GM23338 (cell line): ENCODE results near the gene AHNAK2. TPM values are rescaled to one million over a fixed set of nuclear protein-coding genes. Genes with fewer than 3 reads are reported as not detected.
"Not testable (repeated sequence)": the region's sequence is repeated elsewhere in the genome, so short reads cannot be mapped to it uniquely, and the experiment has no call there.

Experiments
- ATAC-seq: fragments of 200-7000 bp; cut with Tn5 transposase; 3 replicates; pipeline ENCODE4 v1.9.1; 2020
- DNase-seq: peaks from one replicate; pipeline ENCODE4 v3.0.0-alpha.2; 2015; ENCODE audit warnings: low spot score
- H2AFZ ChIP-seq: fragments of 200-600 bp; sonication (generic); 2 replicates; pipeline ENCODE4 v1.8.0; 2016; ENCODE audit warnings: antibody characterized with exemption, mild to moderate bottlenecking, moderate library complexity
- H3F3A ChIP-seq: fragments of 200-600 bp; sonication (generic); replicated peaks from 2 replicates; pipeline ENCODE4 v1.8.0; 2017; ENCODE audit warnings: antibody characterized with exemption, mixed run types, low read depth
- H3K27ac ChIP-seq: fragments of 200-600 bp; sonication (generic); 2 replicates; pipeline ENCODE4 v1.6.1; 2016; ENCODE audit warnings: low read depth
- H3K27me3 ChIP-seq: fragments of 200-600 bp; sonication (generic); 2 replicates; pipeline ENCODE4 v1.8.0; 2016; ENCODE audit warnings: mild to moderate bottlenecking, mixed run types, moderate library complexity; ENCODE audit not compliant: insufficient read depth
- H3K36me3 ChIP-seq: fragments of 200-600 bp; sonication (generic); 2 replicates; pipeline ENCODE4 v1.8.0; 2016; ENCODE audit warnings: mild to moderate bottlenecking; ENCODE audit not compliant: insufficient read depth
- H3K4me1 ChIP-seq: fragments of 200-600 bp; sonication (generic); 2 replicates; pipeline ENCODE4 v1.8.0; 2016; ENCODE audit warnings: mild to moderate bottlenecking, moderate library complexity; ENCODE audit not compliant: insufficient read depth
- H3K4me2 ChIP-seq: fragments of 200-600 bp; sonication (generic); 2 replicates; pipeline ENCODE4 v1.7.1; 2017; ENCODE audit warnings: mixed run types
- H3K4me3 ChIP-seq: fragments of 200-600 bp; sonication (generic); 2 replicates; pipeline ENCODE4 v1.6.1; 2016; ENCODE audit warnings: mixed run types
- H3K79me2 ChIP-seq: fragments of 200-600 bp; sonication (generic); replicated peaks from 2 replicates; pipeline ENCODE4 v1.8.0; 2017; ENCODE audit warnings: mild to moderate bottlenecking; ENCODE audit not compliant: insufficient read depth
- H3K9me2 ChIP-seq: fragments of 200-600 bp; sonication (generic); 2 replicates; pipeline ENCODE4 v1.8.0; 2017; ENCODE audit not compliant: insufficient read depth
- H4K20me1 ChIP-seq: fragments of 200-600 bp; sonication (generic); replicated peaks from 2 replicates; pipeline ENCODE4 v1.8.0; 2017; ENCODE audit warnings: mild to moderate bottlenecking; ENCODE audit not compliant: insufficient read depth
- H3K27ac Mint-ChIP-seq: 2 replicates; pipeline ENCODE4 v1.8.0; 2020; ENCODE audit warnings: inconsistent platforms, mild to moderate bottlenecking, moderate library complexity, mixed read lengths
- H3K27me3 Mint-ChIP-seq: 3 replicates; pipeline ENCODE4 v1.8.0; 2022; ENCODE audit warnings: low read depth, mild to moderate bottlenecking, moderate library complexity, mixed read lengths, inconsistent platforms; ENCODE audit not compliant: insufficient read depth, poor library complexity
- H3K36me3 Mint-ChIP-seq: 3 replicates; pipeline ENCODE4 v1.8.0; 2021; ENCODE audit warnings: low read depth, mild to moderate bottlenecking, inconsistent platforms, moderate library complexity, mixed read lengths
- H3K4me1 Mint-ChIP-seq: 3 replicates; pipeline ENCODE4 v1.8.0; 2020; ENCODE audit warnings: mild to moderate bottlenecking, inconsistent platforms, mixed read lengths
- H3K4me3 Mint-ChIP-seq: 3 replicates; pipeline ENCODE4 v1.8.0; 2021; ENCODE audit warnings: moderate library complexity, mild to moderate bottlenecking, inconsistent platforms, mixed read lengths
- H3K9me3 Mint-ChIP-seq: 3 replicates; pipeline ENCODE4 v1.8.0; 2020; ENCODE audit warnings: moderate library complexity, mild to moderate bottlenecking, inconsistent platforms, mixed read lengths
- EZH2phosphoT487 ChIP-seq: fragments of 200-600 bp; sonication (generic); IDR thresholded peaks from one replicate; pipeline ENCODE4 v1.8.1; 2018; ENCODE audit warnings: antibody characterized with exemption; ENCODE audit not compliant: unreplicated experiment
- NANOG ChIP-seq: IDR thresholded peaks from 2 replicates; pipeline ENCODE4 v1.6.1; 2016; ENCODE audit warnings: antibody characterized with exemption, borderline replicate concordance
- STAT1 ChIP-seq: IDR thresholded peaks from one replicate; pipeline ENCODE4 v1.6.1; 2016; ENCODE audit warnings: antibody characterized with exemption; ENCODE audit not compliant: unreplicated experiment
- polyA plus RNA-seq: library from polyadenylated mRNA; unstranded; fragments of >200 nt; fragmentation: Nextera tagmentation; extraction: Ambion mirVana; gene quantifications from 2 replicates; pipeline ENCODE4 v1.2.1, GENCODE V29; 2016
- total RNA-seq: library from RNA; depleted of rRNA; stranded (reverse); fragments of >200 nt; shearing (Covaris generic); gene quantifications from 2 replicates; pipeline ENCODE4 v1.2.3, GENCODE V29; 2014

The AHNAK2 gene
- total and polyA plus RNA-seq, 2 experiments from 2014 or later: 1.1 to 2.6 TPM

GRCh38 chr14:104905579-104905933 lies 72.6 kb downstream of the AHNAK2 start:
- H3F3A ChIP-seq, ATAC-seq, H2AFZ ChIP-seq, H3K4me2 ChIP-seq, H3K36me3 Mint-ChIP-seq, H3K4me3 ChIP-seq, H3K4me1 Mint-ChIP-seq, H3K9me2 ChIP-seq, H3K27me3 ChIP-seq, H3K27ac ChIP-seq, H4K20me1 ChIP-seq, H3K27ac Mint-ChIP-seq, DNase-seq, H3K4me1 ChIP-seq, H3K79me2 ChIP-seq, H3K4me3 Mint-ChIP-seq, H3K36me3 ChIP-seq: not testable (repeated sequence)
- Mint-ChIP-seq H3K27me3 (peaks cover 10% of the 10 kb centered on the region), H3K9me3 (peaks cover 14% of the 10 kb centered on the region)

DNA sequence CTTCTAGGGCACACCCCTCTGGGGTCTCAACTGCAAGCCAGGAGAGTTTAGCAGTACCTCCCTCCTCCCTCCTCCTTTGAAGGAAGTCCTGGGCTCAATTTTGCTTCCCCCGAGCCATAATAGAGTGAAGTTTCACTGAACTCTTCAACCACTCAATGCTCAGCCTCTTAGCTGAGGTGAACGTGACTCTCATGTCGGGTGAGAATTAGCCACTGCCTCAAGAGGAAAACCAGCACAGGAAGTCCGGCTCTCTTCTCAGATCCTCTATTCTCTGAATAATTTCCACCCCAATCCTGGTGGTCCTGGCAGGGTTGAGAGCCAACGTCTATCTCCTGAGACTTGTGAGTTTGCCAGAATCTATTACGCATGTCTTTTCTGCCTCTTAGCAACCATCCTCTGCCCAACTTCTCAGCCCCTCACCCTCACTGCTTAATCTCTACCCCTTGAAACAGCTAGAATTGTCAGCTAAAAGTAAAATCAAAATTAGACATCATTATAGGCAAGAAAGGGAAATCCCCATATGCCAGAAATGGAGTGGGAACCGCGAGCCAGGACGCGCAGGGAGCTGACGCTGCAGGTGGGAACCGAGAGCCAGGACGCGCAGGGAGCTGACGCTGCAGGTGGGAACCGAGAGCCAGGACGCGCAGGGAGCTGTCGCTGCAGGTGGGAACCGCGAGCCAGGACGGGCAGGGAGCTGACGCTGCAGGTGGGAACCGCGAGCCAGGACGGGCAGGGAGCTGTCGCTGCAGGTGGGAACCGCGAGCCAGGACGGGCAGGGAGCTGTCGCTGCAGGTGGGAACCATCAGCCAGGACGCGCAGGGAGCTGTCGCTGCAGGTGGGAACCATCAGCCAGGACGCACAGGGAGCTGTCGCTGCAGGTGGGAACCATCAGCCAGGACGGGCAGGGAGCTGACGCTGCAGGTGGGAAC lies 73.3 kb downstream of the AHNAK2 start:
- H3K27ac Mint-ChIP-seq, H3K27ac ChIP-seq, H3K4me3 Mint-ChIP-seq: not testable (repeated sequence)

DNA sequence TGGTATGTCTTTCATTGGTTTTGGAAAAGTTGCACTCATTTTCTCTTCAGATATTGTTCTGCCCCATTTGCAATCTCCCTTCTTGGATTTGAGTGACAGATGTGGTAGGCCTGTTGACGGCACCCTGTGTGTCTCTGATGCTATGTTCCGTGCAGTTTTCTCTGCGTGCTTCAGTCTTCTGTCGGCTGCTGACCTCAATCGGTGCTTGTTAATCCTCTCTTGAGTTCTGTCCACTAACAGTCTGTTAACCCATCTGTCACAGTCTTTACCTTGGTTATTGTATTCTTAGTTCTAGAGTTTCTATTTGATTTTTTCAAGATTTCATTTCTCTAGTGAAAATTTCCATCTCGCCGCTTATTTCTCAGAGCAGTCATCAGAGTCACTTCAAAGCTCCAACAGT lies 74.2 kb downstream of the AHNAK2 start:
- no peak for TF ChIP-seq EZH2phosphoT487
- no peak for TF ChIP-seq NANOG
- TF ChIP-seq STAT1: no peak
- no peak overlapping the region for H3K4me3 Mint-ChIP-seq
- Histone ChIP-seq H3K27me3 (no peaks in the 10 kb centered on the region), H3K9me2 (no peaks in the 10 kb centered on the region), H2AFZ (no peak overlapping the region), H3K36me3 (no peaks in the 10 kb centered on the region), H3K4me3 (no peak overlapping the region), H3F3A (no peaks in the 10 kb centered on the region), H3K4me2 (no peak overlapping the region), H3K4me1 (no peaks in the 10 kb centered on the region), H3K79me2 (no peaks in the 10 kb centered on the region), H3K27ac (no peak overlapping the region), H4K20me1 (no peaks in the 10 kb centered on the region)
- H3K27ac Mint-ChIP-seq: no peak overlapping the region
- DNase-seq (no peak), ATAC-seq (no peak)
- H3K27me3 Mint-ChIP-seq: peaks cover 14% of the 10 kb centered on the region
- H3K36me3 Mint-ChIP-seq: no peaks in the 10 kb centered on the region
- no peaks in the 10 kb centered on the region for H3K4me1 Mint-ChIP-seq
- peaks cover 9% of the 10 kb centered on the region; the same call in 2 of the 3 replicates for H3K9me3 Mint-ChIP-seq

More for the DNA sequence above, 73.3 kb downstream of the AHNAK2 start:
- H3K27me3 ChIP-seq, H3K4me3 ChIP-seq, H3K36me3 Mint-ChIP-seq, H3K4me1 ChIP-seq, H4K20me1 ChIP-seq, H3F3A ChIP-seq, H3K4me1 Mint-ChIP-seq, H3K36me3 ChIP-seq, H3K4me2 ChIP-seq, H2AFZ ChIP-seq, H3K79me2 ChIP-seq, ATAC-seq, DNase-seq, H3K9me2 ChIP-seq: not testable (repeated sequence)
- peaks cover 14% of the 10 kb centered on the region for H3K27me3 Mint-ChIP-seq
- peaks cover 10% of the 10 kb centered on the region; the same call in 2 of the 3 replicates for H3K9me3 Mint-ChIP-seq
